ENCODE data around the gene KLRF1.

KLRF1 gene

GRCh38 chr12:9805883-9806282 is 21.4 kb upstream of the KLRF1 start:
- H3K4me3 ChIP-seq (ENCODE audit: insufficient read depth in 1 of 2, low read depth in 1 of 2, low read length in 2 of 2), result no peak overlapping the region
- WGBS, result 100% methylated on average over 1 of the region's 2 CpGs
- H3K9me3 ChIP-seq (ENCODE audit: control insufficient read depth, low read length), result no peaks in the 10 kb centered on the region
- no peak overlapping the region for H2AFZ ChIP-seq (ENCODE audit: low read depth, low read length)
- H3K14ac ChIP-seq (ENCODE audit: low read length in 2 of 2), result no peak overlapping the region
- H3K27me3 ChIP-seq (ENCODE audit: control insufficient read depth in 1 of 2, insufficient read depth in 1 of 2, low read length in 2 of 2), result no peaks in the 10 kb centered on the region
- no peak overlapping the region for H3K23ac ChIP-seq (ENCODE audit: low read length in 2 of 2)
- no peaks in the 10 kb centered on the region for H3K79me1 ChIP-seq (replicated peaks; ENCODE audit: low read length, poor library complexity, severe bottlenecking)
- no peak overlapping the region for H3K9ac ChIP-seq (ENCODE audit: low read length)
- no peak overlapping the region for H2BK12ac ChIP-seq (ENCODE audit: low read length in 2 of 2)
- no peak overlapping the region for H2BK5ac ChIP-seq (ENCODE audit: low read depth, low read length, poor library complexity, severe bottlenecking)
- H3K4me2 ChIP-seq (ENCODE audit: low read length, poor library complexity, severe bottlenecking), result no peak overlapping the region
- H3K4ac ChIP-seq (ENCODE audit: low read depth in 1 of 2, low read length in 2 of 2), result no peak overlapping the region
- H3K27ac ChIP-seq (ENCODE audit: low read length, poor library complexity, severe bottlenecking), result no peak overlapping the region
- H3K18ac ChIP-seq (ENCODE audit: low read depth in 1 of 2, low read length in 2 of 2), result no peak overlapping the region
- H2AK5ac ChIP-seq (ENCODE audit: low read length, severe bottlenecking), result no peak overlapping the region
- no peak overlapping the region for H4K91ac ChIP-seq (ENCODE audit: low read length)
- no peak overlapping the region for H2BK15ac ChIP-seq (ENCODE audit: low read depth, poor library complexity, severe bottlenecking)
- H3K4me1 ChIP-seq (ENCODE audit: control insufficient read depth, insufficient read depth, low read depth, low read length), result no peaks in the 10 kb centered on the region
- H3K36me3 ChIP-seq (ENCODE audit: control insufficient read depth in 1 of 2, insufficient read depth in 2 of 2, low read depth in 1 of 2, low read length in 2 of 2), result no peaks in the 10 kb centered on the region
- DNase-seq, result no peak
- no peak overlapping the region for H2BK120ac ChIP-seq (ENCODE audit: low read depth, low read length)
- no peak overlapping the region for H4K8ac ChIP-seq (ENCODE audit: low read length)

- Histone ChIP-seq H3K4me2 (ENCODE audit: low read length, poor library complexity, severe bottlenecking) (no peak overlapping the region), H2BK15ac (ENCODE audit: low read depth, poor library complexity, severe bottlenecking) (no peak overlapping the region), H3K79me1 (replicated peaks; ENCODE audit: low read length, poor library complexity, severe bottlenecking) (no peaks in the 10 kb centered on the region), H2BK5ac (ENCODE audit: low read depth, low read length, poor library complexity, severe bottlenecking) (no peak overlapping the region), H3K18ac (ENCODE audit: low read depth in 1 of 2, low read length in 2 of 2) (no peak overlapping the region), H3K9ac (ENCODE audit: low read length) (no peak overlapping the region), H3K36me3 (ENCODE audit: control insufficient read depth in 1 of 2, insufficient read depth in 2 of 2, low read depth in 1 of 2, low read length in 2 of 2) (no peaks in the 10 kb centered on the region), H3K9me3 (ENCODE audit: control insufficient read depth, low read length) (no peaks in the 10 kb centered on the region), H4K91ac (ENCODE audit: low read length) (no peak overlapping the region), H3K4me1 (ENCODE audit: control insufficient read depth, insufficient read depth, low read depth, low read length) (no peaks in the 10 kb centered on the region), H3K4ac (ENCODE audit: low read depth in 1 of 2, low read length in 2 of 2) (no peak overlapping the region), H3K14ac (ENCODE audit: low read length in 2 of 2) (no peak overlapping the region), H2BK12ac (ENCODE audit: low read length in 2 of 2) (no peak overlapping the region), H3K27me3 (ENCODE audit: control insufficient read depth in 1 of 2, insufficient read depth in 1 of 2, low read length in 2 of 2) (no peaks in the 10 kb centered on the region), H2AK5ac (ENCODE audit: low read length, severe bottlenecking) (no peak overlapping the region), H3K27ac (ENCODE audit: low read length, poor library complexity, severe bottlenecking) (no peak overlapping the region), H2AFZ (ENCODE audit: low read depth, low read length) (no peak overlapping the region), H4K8ac (ENCODE audit: low read length) (no peak overlapping the region), H3K4me3 (ENCODE audit: insufficient read depth in 1 of 2, low read depth in 1 of 2, low read length in 2 of 2) (no peak overlapping the region), H3K23ac (ENCODE audit: low read length in 2 of 2) (no peak overlapping the region), H2BK120ac (ENCODE audit: low read depth, low read length) (no peak overlapping the region)
- 72% methylated on average over 3 of the region's 4 CpGs for WGBS
- no peak for DNase-seq
Measured at GRCh38 chr12:9806714-9807113, 20.6 kb upstream of the KLRF1 start.

- 83% methylated on average over 3 of the region's 3 CpGs for WGBS
- Histone ChIP-seq H3K14ac (ENCODE audit: low read length in 2 of 2) (no peak overlapping the region), H3K4me1 (ENCODE audit: control insufficient read depth, insufficient read depth, low read depth, low read length) (no peaks in the 10 kb centered on the region), H2BK15ac (ENCODE audit: low read depth, poor library complexity, severe bottlenecking) (no peak overlapping the region), H2AFZ (ENCODE audit: low read depth, low read length) (no peak overlapping the region), H2BK12ac (ENCODE audit: low read length in 2 of 2) (no peak overlapping the region), H3K79me1 (replicated peaks; ENCODE audit: low read length, poor library complexity, severe bottlenecking) (no peaks in the 10 kb centered on the region), H3K4me2 (ENCODE audit: low read length, poor library complexity, severe bottlenecking) (no peak overlapping the region), H3K23ac (ENCODE audit: low read length in 2 of 2) (no peak overlapping the region), H4K8ac (ENCODE audit: low read length) (no peak overlapping the region), H2BK120ac (ENCODE audit: low read depth, low read length) (no peak overlapping the region), H3K9me3 (ENCODE audit: control insufficient read depth, low read length) (no peaks in the 10 kb centered on the region), H3K27ac (ENCODE audit: low read length, poor library complexity, severe bottlenecking) (no peak overlapping the region), H3K36me3 (ENCODE audit: control insufficient read depth in 1 of 2, insufficient read depth in 2 of 2, low read depth in 1 of 2, low read length in 2 of 2) (no peaks in the 10 kb centered on the region), H4K91ac (ENCODE audit: low read length) (no peak overlapping the region), H3K18ac (ENCODE audit: low read depth in 1 of 2, low read length in 2 of 2) (no peak overlapping the region), H2BK5ac (ENCODE audit: low read depth, low read length, poor library complexity, severe bottlenecking) (no peak overlapping the region), H2AK5ac (ENCODE audit: low read length, severe bottlenecking) (no peak overlapping the region), H3K9ac (ENCODE audit: low read length) (no peak overlapping the region), H3K27me3 (ENCODE audit: control insufficient read depth in 1 of 2, insufficient read depth in 1 of 2, low read length in 2 of 2) (peaks cover 0 to under 1% of the 10 kb centered on the region in 2 experiments), H3K4ac (ENCODE audit: low read depth in 1 of 2, low read length in 2 of 2) (no peak overlapping the region), H3K4me3 (ENCODE audit: insufficient read depth in 1 of 2, low read depth in 1 of 2, low read length in 2 of 2) (no peak overlapping the region)
- DNase-seq, result no peak
Measured at GRCh38 chr12:9808504-9808903, 18.8 kb upstream of the KLRF1 start.

GRCh38 chr12:9809338-9809737 is 17.9 kb upstream of the KLRF1 start:
- Histone ChIP-seq H3K18ac (ENCODE audit: low read depth in 1 of 2, low read length in 2 of 2) (no peak overlapping the region), H2BK5ac (ENCODE audit: low read depth, low read length, poor library complexity, severe bottlenecking) (no peak overlapping the region), H3K4ac (ENCODE audit: low read depth in 1 of 2, low read length in 2 of 2) (no peak overlapping the region), H3K27ac (ENCODE audit: low read length, poor library complexity, severe bottlenecking) (no peak overlapping the region), H4K8ac (ENCODE audit: low read length) (no peak overlapping the region), H2BK15ac (ENCODE audit: low read depth, poor library complexity, severe bottlenecking) (no peak overlapping the region), H2BK120ac (ENCODE audit: low read depth, low read length) (no peak overlapping the region), H3K14ac (ENCODE audit: low read length in 2 of 2) (no peak overlapping the region), H2BK12ac (ENCODE audit: low read length in 2 of 2) (no peak overlapping the region), H3K9ac (ENCODE audit: low read length) (no peak overlapping the region), H3K79me1 (replicated peaks; ENCODE audit: low read length, poor library complexity, severe bottlenecking) (no peaks in the 10 kb centered on the region), H2AK5ac (ENCODE audit: low read length, severe bottlenecking) (no peak overlapping the region), H3K4me2 (ENCODE audit: low read length, poor library complexity, severe bottlenecking) (no peak overlapping the region), H4K91ac (ENCODE audit: low read length) (no peak overlapping the region), H3K4me1 (ENCODE audit: control insufficient read depth, insufficient read depth, low read depth, low read length) (no peaks in the 10 kb centered on the region), H3K36me3 (ENCODE audit: control insufficient read depth in 1 of 2, insufficient read depth in 2 of 2, low read depth in 1 of 2, low read length in 2 of 2) (peaks cover 0 to under 1% of the 10 kb centered on the region in 2 experiments), H3K23ac (ENCODE audit: low read length in 2 of 2) (no peak overlapping the region), H2AFZ (ENCODE audit: low read depth, low read length) (no peak overlapping the region), H3K4me3 (ENCODE audit: insufficient read depth in 1 of 2, low read depth in 1 of 2, low read length in 2 of 2) (no peak overlapping the region), H3K9me3 (ENCODE audit: control insufficient read depth, low read length) (no peaks in the 10 kb centered on the region), H3K27me3 (ENCODE audit: control insufficient read depth in 1 of 2, insufficient read depth in 1 of 2, low read length in 2 of 2) (peaks cover 0 to 6% of the 10 kb centered on the region in 2 experiments)
- no peak for DNase-seq
- 100% methylated on average over 1 of the region's 4 CpGs for WGBS

All from mesenchymal stem cell (in vitro differentiated cells and primary cell).